CD1c-positive myeloid dendritic cell (primary cell): ENCODE data around the gene RNF2.

Experiments used
- DNase-seq: peaks from one replicate; pipeline ENCODE4 v3.0.0-alpha.2; 2016; ENCODE audit errors: extremely low spot score

Gene RNF2

DNA sequence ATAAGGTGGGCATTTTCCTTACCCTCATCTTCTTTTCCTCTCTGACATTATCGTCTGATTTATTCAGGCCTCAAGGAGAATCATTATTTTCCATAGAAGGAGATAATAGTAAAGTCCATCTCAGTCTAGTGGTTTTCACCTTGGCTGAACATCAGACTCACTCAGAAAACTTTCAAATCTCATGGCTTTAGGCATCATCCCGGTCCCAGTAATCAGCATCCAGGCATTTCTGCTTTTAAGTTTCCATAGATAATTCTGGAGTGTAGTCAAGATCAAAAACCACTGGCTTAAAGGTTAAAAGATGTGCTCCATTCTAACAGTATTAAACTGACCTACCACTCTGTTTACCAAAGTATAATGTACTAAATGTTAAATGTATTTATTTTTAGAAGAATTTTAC is 49.4 kb downstream of the RNF2 start:
- no peak for DNase-seq

DNA sequence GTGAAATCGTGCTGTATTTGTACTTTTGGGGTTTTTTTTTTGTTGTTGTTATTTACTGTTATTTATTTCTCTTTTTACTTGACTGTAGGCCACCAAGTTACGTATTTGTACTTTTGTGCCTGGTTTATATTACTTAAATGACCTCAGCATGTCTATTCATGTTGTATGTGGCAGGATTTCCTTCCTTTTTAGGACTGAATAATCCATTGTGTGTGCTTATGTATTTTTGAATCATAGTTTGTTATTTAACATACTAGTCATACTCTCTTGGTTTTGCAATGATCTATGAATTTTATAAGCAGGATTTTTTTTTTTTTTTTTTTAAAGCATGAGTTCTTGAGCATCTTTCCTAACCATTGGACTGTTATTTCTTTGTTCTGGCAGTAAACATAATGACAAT is 51.2 kb downstream of the RNF2 start:
- DNase-seq, result no peak

DNA sequence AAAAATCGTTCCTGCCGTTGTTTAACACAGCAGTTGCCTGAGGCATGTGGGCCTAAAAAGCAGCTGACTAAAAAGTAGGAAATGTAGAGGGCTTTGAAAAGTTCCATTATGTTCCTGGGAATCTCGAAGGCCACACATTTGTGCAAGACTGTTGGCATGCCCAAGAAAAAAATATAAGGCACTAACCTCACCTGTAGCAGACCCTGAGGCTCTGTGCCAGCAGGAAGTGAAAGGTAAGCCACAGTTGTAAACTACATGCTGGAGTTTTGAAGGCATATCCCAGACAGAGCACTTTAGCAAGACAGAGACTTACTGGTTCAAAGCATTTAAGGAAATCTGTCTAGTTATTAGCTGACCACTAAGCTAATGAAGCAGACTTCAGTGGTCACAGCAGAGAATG is 58.7 kb downstream of the RNF2 start:
- DNase-seq, result no peak

DNA sequence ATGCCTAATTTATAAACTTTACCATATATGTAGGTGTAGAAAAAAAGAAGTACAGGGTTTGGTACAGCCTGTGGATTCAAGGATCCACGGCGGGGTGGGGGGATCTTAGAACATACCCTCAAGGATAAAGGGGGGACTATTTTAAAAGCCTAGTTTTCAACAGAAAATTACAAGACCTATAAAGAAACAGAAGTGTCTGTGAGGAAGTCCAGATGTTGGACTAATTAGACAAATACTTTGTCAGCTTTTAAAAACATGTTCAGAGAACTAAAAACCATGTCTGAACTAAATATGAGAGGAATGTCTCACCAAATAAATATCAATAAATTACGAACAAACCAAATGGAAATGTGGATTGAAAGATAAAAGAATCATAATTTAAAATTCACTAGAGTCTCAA is 59.8 kb downstream of the RNF2 start:
- no peak for DNase-seq

DNA sequence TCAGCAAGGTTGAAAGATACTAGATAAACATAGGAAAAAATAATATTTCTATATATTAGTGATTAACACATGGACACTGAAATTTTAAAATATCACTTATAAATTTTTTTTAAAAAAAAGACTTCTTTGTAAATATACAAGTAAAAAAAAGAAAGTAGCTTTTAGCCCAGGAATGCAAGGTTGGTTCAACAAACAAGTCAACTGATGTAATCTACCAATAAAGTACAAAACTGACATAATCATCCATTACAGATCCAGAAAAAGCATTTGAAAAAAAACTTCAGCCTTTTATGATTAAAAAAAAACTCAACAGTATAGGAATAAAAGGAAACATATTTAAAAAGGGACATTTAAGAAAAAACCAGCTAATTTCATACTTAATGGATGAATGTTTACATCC is 63.0 kb downstream of the RNF2 start:
- DNase-seq, result no peak

DNA sequence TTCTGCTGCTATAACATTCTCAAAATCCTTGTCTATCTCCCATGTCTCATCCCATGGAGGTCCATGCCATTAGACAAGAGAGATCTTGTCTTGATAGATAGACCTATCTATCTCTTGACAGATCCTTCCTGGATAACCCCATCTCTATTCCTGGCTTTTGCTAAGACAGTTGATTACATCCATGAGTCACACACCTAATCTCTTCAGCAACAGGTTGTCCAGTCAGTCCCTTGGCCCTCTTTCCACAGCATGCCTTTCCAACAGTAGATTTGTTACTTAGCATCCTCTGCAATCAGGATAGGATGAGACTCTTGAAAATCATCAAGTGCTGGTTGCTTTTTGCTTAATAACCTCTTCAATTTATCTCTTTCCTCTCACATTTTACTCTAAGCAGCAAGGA is 64.8 kb downstream of the RNF2 start:
- DNase-seq, result no peak

DNA sequence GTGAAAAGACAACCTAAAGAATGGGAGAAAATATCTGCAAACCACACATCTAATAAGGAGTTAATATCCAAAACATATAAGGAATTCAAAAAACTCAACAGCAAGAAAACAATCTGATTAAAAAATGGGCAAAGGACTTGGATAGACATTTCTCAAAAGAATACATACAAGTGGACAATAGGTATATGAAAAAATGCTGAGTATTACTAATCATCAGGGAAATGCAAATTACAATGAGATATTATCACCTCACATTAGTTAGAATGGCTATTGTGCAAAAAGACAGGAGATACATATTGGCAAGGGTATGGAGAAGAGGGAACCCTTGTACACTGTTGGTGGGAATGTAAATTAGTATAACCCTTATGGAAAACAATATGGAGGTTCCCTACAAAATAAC is 66.5 kb downstream of the RNF2 start:
- no peak for DNase-seq

DNA sequence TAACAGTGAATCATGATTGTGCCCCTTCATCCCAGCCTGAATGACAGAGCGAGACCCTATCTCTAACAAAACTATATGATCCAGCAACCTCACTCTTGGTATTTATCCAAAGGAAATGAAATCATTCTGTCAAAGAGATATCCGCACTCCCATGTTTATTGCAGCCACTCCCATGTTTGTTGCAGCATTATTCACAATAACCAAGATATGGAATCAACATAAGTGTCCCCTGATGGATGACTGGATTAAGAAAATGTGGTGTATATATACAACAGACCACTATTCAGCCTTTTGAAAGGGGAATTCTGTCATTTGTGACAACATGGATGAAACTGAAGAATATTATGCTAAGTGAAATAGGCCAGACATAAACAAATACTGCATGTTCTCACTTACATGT is 67.0 kb downstream of the RNF2 start:
- DNase-seq, result no peak

DNA sequence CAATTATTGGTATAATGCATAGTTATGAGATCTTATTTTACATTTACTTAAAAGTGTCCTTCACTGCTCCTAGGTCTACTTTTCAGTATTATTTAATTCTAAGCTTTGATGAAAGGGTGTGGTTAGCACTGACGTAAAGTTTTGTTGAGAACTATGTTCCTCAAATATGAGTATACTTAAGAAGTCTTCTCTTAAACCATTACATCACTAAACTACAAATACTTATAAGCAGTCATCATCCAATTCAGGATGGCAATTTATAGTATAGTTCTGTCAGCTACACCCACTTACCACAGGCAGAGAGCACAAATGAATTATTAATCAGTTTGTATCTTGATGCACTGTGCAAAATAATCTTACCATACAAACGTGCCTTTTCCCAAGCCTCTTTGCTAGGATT is 84.3 kb downstream of the RNF2 start:
- DNase-seq, result no peak

DNA sequence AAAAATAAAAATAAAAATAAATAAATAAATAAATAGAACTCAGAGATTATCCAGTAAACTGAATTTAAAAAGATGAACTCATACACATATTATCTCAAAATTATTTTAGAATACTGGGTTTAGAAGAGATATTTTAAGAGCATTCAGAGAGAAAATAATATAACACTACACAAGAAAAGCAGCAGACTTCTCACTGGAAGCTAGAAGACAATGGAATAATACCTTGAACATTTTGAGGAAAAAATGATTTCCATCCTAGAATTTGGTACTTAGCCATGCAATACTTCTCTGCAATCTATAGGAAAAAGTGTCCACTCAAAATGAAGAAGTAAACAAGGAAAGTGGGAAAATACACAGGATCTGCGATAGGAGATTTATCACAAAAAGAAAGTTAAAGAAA is 87.2 kb downstream of the RNF2 start:
- no peak for DNase-seq

DNA sequence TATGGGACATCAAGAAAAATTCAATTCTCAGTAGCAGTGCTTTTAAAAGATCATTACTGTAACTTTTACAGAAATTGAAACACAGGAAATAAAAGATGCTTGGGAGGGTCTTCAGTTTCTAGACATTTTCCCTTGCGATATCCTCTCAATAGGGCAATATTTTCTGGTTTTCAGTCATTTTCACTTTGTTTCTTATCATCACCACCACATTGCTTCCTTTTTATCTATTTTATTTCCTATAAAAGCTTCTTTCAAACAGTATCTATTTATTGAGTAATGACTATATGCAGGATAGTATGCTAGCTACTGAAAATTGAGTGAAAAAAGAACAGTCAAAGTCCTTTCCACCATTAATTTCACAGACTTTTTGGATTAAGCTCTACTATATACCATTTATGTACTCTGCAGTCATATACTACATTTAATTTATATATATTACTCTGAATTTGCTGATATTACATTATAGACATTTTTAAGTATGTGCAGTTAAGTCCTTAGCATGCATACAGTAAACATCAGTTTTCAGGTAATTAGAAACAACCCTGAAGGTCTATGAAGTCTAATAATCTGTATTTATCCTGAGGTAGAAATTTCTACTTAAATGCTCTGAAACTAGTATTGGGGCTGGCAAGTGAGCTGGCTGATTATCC is 92.7 kb downstream of the RNF2 start:
- no peak for DNase-seq

DNA sequence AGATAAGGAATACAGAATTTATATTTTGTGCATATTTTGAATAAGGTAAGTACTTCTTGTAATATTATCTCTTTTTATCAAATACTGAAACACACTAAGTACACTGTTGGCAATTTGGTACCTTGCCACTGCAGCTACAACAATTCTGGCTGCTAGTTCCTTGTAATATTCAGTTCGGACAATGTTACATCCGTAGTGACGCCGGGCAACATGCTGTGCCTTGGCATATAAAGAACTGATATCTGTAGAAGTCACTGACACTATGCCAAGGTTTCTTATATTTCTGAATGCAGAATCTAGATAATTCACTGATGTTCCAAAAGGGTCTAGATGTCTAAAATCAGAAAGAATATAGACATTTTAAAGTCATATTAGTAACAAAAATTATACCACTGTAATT is 93.9 kb downstream of the RNF2 start:
- no peak for DNase-seq

DNA sequence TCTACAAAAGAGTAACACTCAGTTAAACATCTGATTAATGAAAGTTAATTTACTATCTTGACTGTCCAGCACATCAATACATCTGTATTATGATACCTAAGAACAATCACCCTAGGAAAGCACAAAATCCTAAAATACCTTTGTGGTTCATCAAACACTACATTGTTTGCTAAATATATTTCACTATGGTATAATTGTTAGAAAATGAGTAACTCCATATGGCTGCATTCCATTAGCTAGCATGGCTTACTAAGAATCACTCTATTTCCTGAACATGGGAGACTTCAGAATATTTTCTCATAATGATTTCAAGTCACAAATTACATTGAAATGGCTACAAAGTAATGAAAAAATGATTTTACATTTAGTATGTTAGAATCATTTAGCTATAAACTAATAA is 98.9 kb downstream of the RNF2 start:
- DNase-seq, result no peak

DNA sequence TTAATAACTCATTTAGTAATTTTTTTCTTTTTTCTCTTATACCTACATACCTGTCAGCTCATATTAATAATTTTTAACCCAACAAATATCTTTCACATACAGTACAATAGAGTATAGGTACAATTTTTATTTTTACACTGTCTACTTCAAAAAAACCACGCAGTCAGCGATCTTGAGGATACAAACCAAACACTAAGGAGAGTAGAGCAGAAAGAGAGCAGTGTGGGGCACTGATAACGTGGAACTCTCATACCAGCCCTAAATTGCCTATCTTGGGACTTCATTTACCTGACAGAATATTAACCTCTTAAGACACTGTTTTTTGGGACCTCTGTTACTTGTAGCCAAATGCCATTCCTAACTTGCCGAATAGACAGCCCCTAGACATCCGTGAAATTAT is 105.9 kb downstream of the RNF2 start:
- DNase-seq, result no peak
